Hematopoietic multipotent progenitor cell treated with erythropoietin and hydrocortisone succinate and interleukin-3 and kit ligand, for 8 days (in vitro differentiated cells): ENCODE results near the gene REG1B.
"Not testable (repeated sequence)": the region's sequence is repeated elsewhere in the genome, so short reads cannot be mapped to it uniquely, and the experiment has no call there.

ENCODE experiments used
- DNase-seq: peaks from one replicate; pipeline ENCODE4 v3.0.0-alpha.2; 2015

The REG1B gene

DNA sequence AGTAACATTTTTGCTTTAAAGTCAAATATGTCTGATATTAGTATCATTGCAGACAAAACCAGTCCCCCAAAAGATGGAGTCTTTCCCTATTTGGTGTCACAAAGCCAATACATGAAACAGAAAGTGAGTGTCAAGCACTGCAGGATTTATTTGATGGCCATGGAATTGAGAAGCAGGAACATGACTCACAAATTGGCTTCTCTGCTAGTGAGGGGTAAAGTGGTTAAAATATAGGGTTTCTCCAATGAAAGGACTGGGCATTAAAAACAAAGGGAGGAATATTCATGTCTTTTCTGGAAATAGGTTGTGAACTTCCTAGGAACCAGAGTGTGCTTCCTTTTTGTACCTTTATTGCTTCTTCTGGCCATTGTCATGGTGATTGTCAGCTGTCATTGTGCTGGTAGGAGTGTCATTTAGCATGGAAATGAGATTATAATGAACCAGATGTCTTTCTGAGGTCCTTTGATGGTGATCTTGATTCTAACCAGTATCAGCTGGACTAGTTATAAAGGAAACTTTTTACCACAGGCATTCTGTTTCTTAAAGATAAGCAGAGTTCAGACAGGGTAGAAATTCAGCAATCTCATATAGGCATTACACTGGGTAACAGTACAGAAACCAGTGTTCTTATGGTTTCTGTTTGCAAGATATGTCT, 4.1 kb downstream of the REG1B start:
- DNase-seq: peak; percentile 60

DNA sequence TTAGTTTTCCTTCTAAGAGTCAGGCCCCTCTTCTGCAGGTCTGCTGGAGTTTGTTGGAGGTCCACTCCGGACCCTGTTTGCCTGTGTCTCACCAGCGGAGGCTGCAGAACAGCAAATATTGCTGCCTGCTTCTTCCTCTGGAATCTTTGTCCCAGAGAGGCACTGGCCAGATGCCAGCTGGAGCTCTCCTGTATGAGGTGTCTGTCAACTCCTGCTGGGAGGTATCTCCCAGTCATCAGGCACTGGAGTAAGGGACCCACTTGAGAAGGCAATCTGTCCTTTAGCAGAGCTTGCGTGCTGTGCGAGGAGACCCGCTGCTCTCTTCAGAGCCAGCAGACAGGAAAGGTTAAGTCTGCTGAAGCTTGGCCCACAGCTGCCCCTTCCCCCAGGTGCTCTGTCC, 4.8 kb downstream of the REG1B start:
- DNase-seq: no peak

DNA sequence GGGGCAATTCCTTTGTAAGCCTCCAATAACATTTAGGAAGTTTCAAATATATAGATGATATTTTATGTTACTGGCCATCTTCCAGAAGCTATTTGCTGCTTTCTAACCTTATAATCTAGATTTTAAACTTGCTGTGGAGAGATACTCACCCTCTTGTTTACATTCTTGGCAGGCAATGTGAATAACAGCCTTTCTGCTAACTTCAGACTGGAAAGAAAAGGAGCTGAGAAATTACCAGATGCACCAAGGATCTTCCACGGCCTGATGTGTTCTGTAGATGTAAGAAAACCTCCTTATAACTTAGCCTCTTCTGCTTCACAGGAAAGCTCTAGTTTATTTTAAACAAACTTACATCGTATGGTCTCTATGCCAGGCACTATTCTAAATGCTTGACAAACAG, 16.7 kb downstream of the REG1B start:
- DNase-seq: no peak

DNA sequence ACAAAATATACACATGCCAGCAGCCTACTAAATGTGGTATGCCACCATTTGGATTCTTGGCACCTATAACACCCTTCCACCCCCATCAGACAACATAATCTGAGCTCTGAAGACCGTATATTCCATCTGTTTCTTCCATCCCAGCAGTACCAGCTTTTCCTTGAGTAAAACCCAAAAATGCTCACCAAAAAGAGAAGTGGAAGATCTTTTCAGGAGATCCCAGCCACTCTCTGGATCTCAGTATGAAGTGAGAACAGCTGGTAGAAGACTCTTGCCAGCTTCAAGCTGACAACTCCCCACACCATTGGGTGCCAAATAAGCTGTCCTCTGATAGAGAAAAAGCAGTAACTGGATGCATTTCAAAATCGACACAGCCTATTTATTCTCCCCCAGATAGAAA, 22.6 kb downstream of the REG1B start:
- no peak for DNase-seq

DNA sequence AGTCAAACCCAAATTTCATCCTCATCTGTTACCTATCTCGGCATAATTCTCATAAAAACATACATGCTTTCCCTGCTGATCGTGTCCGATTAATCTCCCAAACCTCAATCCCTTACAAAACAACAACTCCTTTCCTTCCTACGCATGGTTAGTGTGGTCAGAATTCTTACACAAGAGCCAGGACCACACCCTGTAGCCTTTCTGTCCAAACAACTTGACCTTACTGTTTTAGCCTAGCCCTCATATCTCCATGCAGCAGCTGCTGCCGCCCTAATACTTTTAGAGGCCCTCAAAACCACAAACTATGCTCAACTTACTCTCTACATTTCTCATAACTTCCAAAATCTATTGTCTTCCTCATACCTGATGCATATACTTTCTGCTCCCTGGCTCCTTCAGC, 33.0 kb downstream of the REG1B start:
- DNase-seq: peak; percentile 66

DNA sequence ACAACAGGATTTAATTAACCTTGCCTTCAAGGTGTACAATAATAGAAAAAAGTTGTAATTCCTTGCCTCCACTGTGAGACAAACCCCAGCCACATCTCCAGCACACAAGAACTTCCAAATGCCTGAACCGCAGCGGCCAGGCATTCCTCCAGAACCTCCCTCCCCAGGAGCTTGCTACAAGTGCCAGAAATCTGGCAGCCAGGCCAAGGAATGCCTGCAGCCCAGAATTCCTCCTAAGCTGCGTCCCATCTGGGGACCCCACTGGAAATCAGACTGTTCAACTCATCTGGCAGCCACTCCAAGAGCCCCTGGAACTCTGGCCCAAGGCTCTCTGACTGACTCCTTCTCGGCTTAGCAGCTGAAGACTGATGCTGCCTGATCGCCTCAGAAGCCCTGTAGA, 34.3 kb downstream of the REG1B start:
- not testable (repeated sequence) for DNase-seq

DNA sequence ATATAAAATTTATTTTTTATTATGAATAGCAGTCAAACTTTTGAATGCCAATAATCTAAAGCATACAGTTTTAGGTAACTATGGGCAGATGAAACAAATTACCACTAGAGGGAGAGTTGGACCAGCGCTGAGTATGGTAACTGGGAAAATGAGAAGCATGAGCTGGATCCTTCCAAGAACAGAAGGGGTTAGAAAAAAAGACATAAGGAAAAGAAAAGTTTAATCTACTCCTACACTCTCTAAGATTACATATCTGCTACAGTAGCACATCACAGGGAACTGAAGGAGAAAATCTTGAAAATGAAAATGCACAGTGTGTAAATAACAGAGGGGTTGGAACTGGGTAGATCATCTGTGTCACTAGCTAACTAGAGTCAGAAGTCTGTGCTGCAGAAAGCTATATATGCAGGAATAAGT, 46.8 kb downstream of the REG1B start:
- DNase-seq: peak; percentile 38

DNA sequence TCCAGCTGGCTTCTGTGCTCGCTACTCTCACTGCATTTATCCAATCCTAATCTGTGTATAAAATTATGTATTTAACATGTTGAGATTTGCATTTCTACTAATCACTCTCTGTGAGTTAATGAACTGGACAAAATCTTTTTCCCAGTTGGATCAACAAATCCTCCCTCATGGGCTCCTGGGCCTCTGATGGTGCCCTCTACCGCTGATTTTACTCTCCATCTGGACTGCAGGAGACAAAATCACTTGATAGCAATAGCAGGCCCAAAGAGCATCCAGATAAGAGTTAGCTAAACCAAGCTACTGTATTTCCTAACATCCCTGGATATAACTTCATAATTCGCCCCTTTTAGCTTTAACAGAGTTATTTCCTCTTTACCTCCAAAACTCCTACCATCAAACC, 47.8 kb downstream of the REG1B start:
- DNase-seq: no peak
